H1 (cell line): ENCODE data around the gene DYNC1H1. TPM values are rescaled to one million over a fixed set of nuclear protein-coding genes. Genes with fewer than 3 reads are reported as not detected.

Experiments used
- CTCF ChIA-PET: fragments of 300-600 bp; sonication (Branson Sonifier 250); formaldehyde crosslinking; loops from one replicate; lab custom pipeline; 2021; ENCODE audit not compliant: partially characterized antibody; lab: Charles Lee
- POLR2A ChIA-PET: fragments of 300-600 bp; sonication (Branson Sonifier 250); formaldehyde crosslinking; loops from one replicate; lab custom pipeline; 2021; ENCODE audit warnings: inconsistent platforms; ENCODE audit not compliant: partially characterized antibody; lab: Charles Lee
- DNase-seq, 2 experiments: peaks; one replicate each; pipeline versions ENCODE4 v3.0.0 to v3.0.0-alpha.2; 2010 to 2022; ENCODE audit warnings: low spot score in 2 of 2, low read depth in 1 of 2, mixed read lengths in 1 of 2
- FAIRE-seq: peaks from 2 replicates; lab custom pipeline; 2011; peaks lifted over from hg19 to GRCh38; lab: Jason Lieb, UNC
- H2AFZ ChIP-seq: 2 replicates; pipeline ENCODE4 v1.8.1; 2012; ENCODE audit warnings: low read length, inconsistent platforms
- H2AK5ac ChIP-seq: 2 replicates; pipeline ENCODE4 v1.6.1; 2013; ENCODE audit warnings: low read depth, low read length
- H2BK120ac ChIP-seq: replicated peaks from 2 replicates; pipeline ENCODE3; 2013; ENCODE audit warnings: low read depth, low read length, inconsistent platforms
- H2BK12ac ChIP-seq: 2 replicates; pipeline ENCODE4 v1.6.1; 2013; ENCODE audit warnings: low read depth, low read length
- H2BK15ac ChIP-seq: 2 replicates; pipeline ENCODE4 v1.6.1; 2013; ENCODE audit warnings: low read length
- H2BK20ac ChIP-seq: 2 replicates; pipeline ENCODE4 v1.6.1; 2013; ENCODE audit warnings: low read length
- H2BK5ac ChIP-seq: 2 replicates; pipeline ENCODE4 v1.6.1; 2013; ENCODE audit warnings: low read depth, low read length
- H3K14ac ChIP-seq: 2 replicates; pipeline ENCODE4 v1.6.1; 2013; ENCODE audit warnings: inconsistent platforms; ENCODE audit not compliant: insufficient read length
- H3K18ac ChIP-seq: 2 replicates; pipeline ENCODE4 v1.6.1; 2013; ENCODE audit warnings: low read length; ENCODE audit errors: extremely low read depth
- H3K23ac ChIP-seq: 2 replicates; pipeline ENCODE4 v1.6.1; 2013; ENCODE audit warnings: inconsistent platforms; ENCODE audit not compliant: insufficient read length
- H3K23me2 ChIP-seq: 2 replicates; pipeline ENCODE4 v1.6.1; 2013; ENCODE audit warnings: low read depth, low read length
- H3K27ac ChIP-seq: 2 replicates; pipeline ENCODE4 v1.6.1; 2011; ENCODE audit warnings: low read depth, low read length, inconsistent platforms
- H3K27me3 ChIP-seq, 4 experiments: replicated peaks in 1 of 4; 1 replicate in 1 of 4; 2 replicates in 3 of 4; pipeline versions ENCODE4 v1.6.1 to v1.8.1; 2011 to 2013; ENCODE audit warnings: low read length in 3 of 4, mild to moderate bottlenecking in 3 of 4, inconsistent platforms in 2 of 4, mixed read lengths in 2 of 4, moderate library complexity in 1 of 4; ENCODE audit not compliant: control insufficient read depth in 3 of 4, insufficient read depth in 3 of 4; ENCODE audit errors: extremely low read depth in 1 of 4
- H3K36me3 ChIP-seq, 4 experiments: 2 replicates each; pipeline versions ENCODE4 v1.6.1 to v1.8.1; 2011 to 2013; ENCODE audit warnings: mild to moderate bottlenecking in 4 of 4, low read length in 3 of 4, moderate library complexity in 2 of 4, control low read depth in 1 of 4, inconsistent platforms in 1 of 4; ENCODE audit not compliant: insufficient read depth in 4 of 4, control insufficient read depth in 2 of 4
- H3K4ac ChIP-seq: replicated peaks from 2 replicates; pipeline ENCODE3; 2013; ENCODE audit warnings: low read length, low read depth, mixed read lengths, inconsistent platforms; ENCODE audit not compliant: insufficient read length
- H3K4me1 ChIP-seq, 4 experiments: replicated peaks in 1 of 4; 1 replicate in 1 of 4; 2 replicates in 3 of 4; pipeline versions ENCODE4 v1.6.1 to v1.8.1; 2011 to 2013; ENCODE audit warnings: low read length in 3 of 4, inconsistent platforms in 2 of 4, mixed read lengths in 1 of 4; ENCODE audit not compliant: insufficient read depth in 4 of 4, control insufficient read depth in 3 of 4
- H3K4me2 ChIP-seq, 2 experiments: 2 replicates each; pipeline versions ENCODE4 v1.6.1 to v1.8.1; 2011 to 2013; ENCODE audit warnings: low read depth in 2 of 2, low read length in 2 of 2, control low read depth in 1 of 2, inconsistent platforms in 1 of 2, mild to moderate bottlenecking in 1 of 2; ENCODE audit not compliant: insufficient read depth in 1 of 2
- H3K4me3 ChIP-seq, 4 experiments: fragments of 200-600, 300-600 bp in 1 of 4; sonication (generic), shearing (Covaris generic), sonication (Bioruptor Twin) in 1 of 4; 2 replicates each; pipeline versions ENCODE4 v1.5.1 to v1.8.1; 2011 to 2016; ENCODE audit warnings: low read length in 4 of 4, low read depth in 3 of 4, control low read depth in 2 of 4, inconsistent platforms in 2 of 4, mild to moderate bottlenecking in 2 of 4, mixed read lengths in 1 of 4, moderate library complexity in 1 of 4; ENCODE audit not compliant: insufficient read depth in 2 of 4; ENCODE audit errors: extremely low read depth in 1 of 4
- H3K56ac ChIP-seq: replicated peaks from 2 replicates; pipeline ENCODE3; 2013; ENCODE audit warnings: low read depth, mild to moderate bottlenecking, mixed read lengths, low read length, inconsistent platforms; ENCODE audit not compliant: insufficient read length
- H3K79me1 ChIP-seq: 2 replicates; pipeline ENCODE4 v1.6.1; 2013; ENCODE audit warnings: low read depth, low read length, control low read depth
- H3K79me2 ChIP-seq, 2 experiments: 2 replicates each; pipeline versions ENCODE4 v1.6.1 to v1.8.1; 2012 to 2013; ENCODE audit warnings: low read length in 2 of 2, mild to moderate bottlenecking in 2 of 2, inconsistent platforms in 1 of 2; ENCODE audit not compliant: insufficient read depth in 2 of 2, control insufficient read depth in 1 of 2
- H3K9ac ChIP-seq, 4 experiments: replicated peaks in 1 of 4; 1 replicate in 1 of 4; 2 replicates in 3 of 4; pipeline versions ENCODE4 v1.6.1 to v1.8.1; 2011 to 2013; ENCODE audit warnings: low read depth in 3 of 4, low read length in 3 of 4, control low read depth in 2 of 4, mild to moderate bottlenecking in 2 of 4, moderate library complexity in 2 of 4, inconsistent platforms in 1 of 4; ENCODE audit errors: extremely low read depth in 1 of 4
- H3K9me3 ChIP-seq, 2 experiments: 2 replicates each; pipeline versions ENCODE4 v1.6.1 to v1.8.1; 2012 to 2013; ENCODE audit warnings: mild to moderate bottlenecking in 2 of 2, moderate library complexity in 2 of 2, control low read depth in 1 of 2, inconsistent platforms in 1 of 2, low read depth in 1 of 2, low read length in 1 of 2, mixed read lengths in 1 of 2; ENCODE audit not compliant: insufficient read depth in 2 of 2
- H4K20me1 ChIP-seq, 2 experiments: replicated peaks in 1 of 2; 2 replicates each; pipeline versions ENCODE3 to v1.8.1; 2011 to 2013; ENCODE audit warnings: inconsistent platforms in 2 of 2, low read length in 2 of 2, mild to moderate bottlenecking in 1 of 2; ENCODE audit not compliant: insufficient read depth in 2 of 2, control insufficient read depth in 1 of 2
- H4K5ac ChIP-seq: 2 replicates; pipeline ENCODE4 v1.6.1; 2013; ENCODE audit warnings: low read length, low read depth, mixed read lengths, inconsistent platforms; ENCODE audit not compliant: insufficient read length
- H4K8ac ChIP-seq: 2 replicates; pipeline ENCODE4 v1.8.0; 2013; ENCODE audit warnings: mild to moderate bottlenecking, moderate library complexity, low read length, inconsistent platforms; ENCODE audit not compliant: insufficient read depth; ENCODE audit errors: extremely low read depth
- H4K91ac ChIP-seq: replicated peaks from 2 replicates; pipeline ENCODE3; 2013; ENCODE audit warnings: low read length, mixed read lengths, inconsistent platforms; ENCODE audit not compliant: insufficient read length
- BACH1 ChIP-seq: IDR thresholded peaks from 2 replicates; pipeline ENCODE4 v1.6.1; 2012; ENCODE audit warnings: low read length, improper control_type of control experiment
- CHD2 ChIP-seq: IDR thresholded peaks from 2 replicates; pipeline ENCODE4 v1.6.1; 2012; ENCODE audit warnings: low read length, improper control_type of control experiment
- CTBP2 ChIP-seq: IDR thresholded peaks from 2 replicates; pipeline ENCODE4 v1.7.0; 2011; ENCODE audit warnings: borderline replicate concordance, mild to moderate bottlenecking, moderate library complexity, mixed read lengths, low read length; ENCODE audit not compliant: insufficient read depth, insufficient read length
- FOSL1 ChIP-seq: IDR thresholded peaks from 2 replicates; pipeline ENCODE4 v1.6.1; 2011; ENCODE audit warnings: mild to moderate bottlenecking, low read depth, low read length, moderate library complexity; ENCODE audit not compliant: insufficient read depth
- JUN ChIP-seq: IDR thresholded peaks from 2 replicates; pipeline ENCODE4 v1.6.1; 2011; ENCODE audit warnings: low read depth, mild to moderate bottlenecking, improper control_type of control experiment, low read length
- KDM1A ChIP-seq: fragments of 200-600, 300-600 bp; sonication (generic); IDR thresholded peaks from 2 replicates; pipeline ENCODE4 v1.7.1; 2016; ENCODE audit warnings: mild to moderate bottlenecking, low read length, borderline replicate concordance
- PHF8 ChIP-seq: fragments of 200-600 bp; sonication (generic); conservative IDR thresholded peaks from 2 replicates; pipeline ENCODE4 v1.7.1; 2012; ENCODE audit warnings: low read depth, mild to moderate bottlenecking, inconsistent platforms, low read length, moderate library complexity
- RBBP5 ChIP-seq: IDR thresholded peaks from 2 replicates; pipeline ENCODE4 v1.7.1; 2012; ENCODE audit warnings: low read depth, mild to moderate bottlenecking, inconsistent platforms, low read length, moderate library complexity, borderline replicate concordance
- RXRA ChIP-seq: IDR thresholded peaks from 2 replicates; pipeline ENCODE4 v1.6.1; 2011; ENCODE audit warnings: low read depth, mild to moderate bottlenecking, low read length, moderate library complexity; ENCODE audit not compliant: insufficient read depth
- SAP30 ChIP-seq: fragments of 300-600 bp; sonication (generic); IDR thresholded peaks from 2 replicates; pipeline ENCODE4 v1.7.1; 2012; ENCODE audit warnings: low read length, moderate library complexity, mild to moderate bottlenecking, inconsistent platforms; ENCODE audit not compliant: insufficient read depth, insufficient replicate concordance
- SIN3A ChIP-seq, 2 experiments: IDR thresholded peaks in 1 of 2; conservative IDR thresholded peaks in 1 of 2; 2 replicates each; pipeline ENCODE4 v1.6.1; 2011 to 2012; ENCODE audit warnings: low read length in 2 of 2, improper control_type of control experiment in 1 of 2, low read depth in 1 of 2, mild to moderate bottlenecking in 1 of 2
- SP4 ChIP-seq: IDR thresholded peaks from 2 replicates; pipeline ENCODE4 v1.6.1; 2012; ENCODE audit warnings: low read length, inconsistent platforms
- WGBS, 2 experiments: shearing (Covaris generic) in 1 of 2; methylation state at CpG; one replicate each; pipeline versions ENCODE4 v1.1.6 to v1.1.7; 2013 to 2015; ENCODE audit warnings: low lambda C conversion rate in 2 of 2, mixed read lengths in 2 of 2, inconsistent platforms in 1 of 2, low coverage in 1 of 2, missing lambda C conversion rate in 1 of 2; ENCODE audit not compliant: insufficient replicate concordance in 2 of 2, insufficient coverage in 1 of 2, insufficient read length in 1 of 2; ENCODE audit errors: extremely low coverage in 1 of 2, missing lambda C conversion rate in 1 of 2; 5-methylcytosine and 5-hydroxymethylcytosine counted together
- polyA plus RNA-seq, 7 experiments: library from polyadenylated mRNA; depleted of rRNA in 3 of 7; stranded (reverse) in 5 of 7; unstranded in 2 of 7; fragments of >200 nt in 5 of 7; fragments of 200-250 nt in 2 of 7; gene quantifications; 1 replicate in 5 of 7; 2 replicates in 1 of 7; 4 replicates in 1 of 7; pipeline versions ENCODE4 v1.2.1 to v1.2.3, GENCODE V29; 2011 to 2013; ENCODE audit warnings: missing spikeins in 2 of 7, mixed read lengths in 2 of 7
- total RNA-seq: library from RNA; stranded (reverse); fragmentation: NEBNext Ultra II Directional; extraction: Animal tissue kit (Norgen Biotek cat#: 25700); gene quantifications from 2 replicates; pipeline ENCODE4 v1.2.1, GENCODE V29; 2021
- TF ChIP-seq, protein P1 (sequence below): IDR thresholded peaks from 2 replicates; pipeline ENCODE4 v1.6.1; 2011; ENCODE audit warnings: low read depth, mild to moderate bottlenecking, low read length; ENCODE audit not compliant: insufficient read depth

Gene DYNC1H1
- total and polyA plus RNA-seq, 2 of the 8 experiments (the other 6 are each of a cell fraction or from before 2014, with no cell fraction given) = 238 to 387 TPM

DNA sequence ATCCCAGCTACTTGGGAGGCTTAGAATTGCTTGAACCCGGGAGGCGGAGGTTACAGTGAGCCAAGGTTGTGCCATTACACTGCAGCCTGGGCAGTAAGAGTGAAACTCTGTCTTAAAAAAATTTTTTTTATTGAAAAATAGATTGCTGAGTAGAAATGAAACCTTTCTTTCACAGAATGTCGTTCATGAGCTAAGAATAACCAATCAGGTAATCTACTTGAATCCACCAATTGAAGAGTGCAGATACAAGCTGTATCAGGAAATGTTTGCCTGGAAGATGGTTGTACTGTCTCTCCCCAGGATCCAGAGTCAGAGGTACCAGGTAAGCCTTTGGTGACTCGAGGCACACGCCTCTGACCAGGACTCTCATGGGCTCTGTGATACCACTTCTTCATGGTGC lies 27.0 kb downstream of the DYNC1H1 start:
- Histone ChIP-seq H2BK20ac (no peak overlapping the region), H3K4me3 (no peak overlapping the region), H3K4ac (no peak overlapping the region), H4K8ac (no peak overlapping the region; the same call in 1 of the 2 replicates), H3K9me3 (no peaks in the 10 kb centered on the region), H2BK12ac (no peak overlapping the region), H3K4me1 (no peaks in the 10 kb centered on the region), H3K27ac (no peak overlapping the region), H3K23me2 (no peaks in the 10 kb centered on the region), H4K5ac (no peak overlapping the region), H4K91ac (no peak overlapping the region), H3K36me3 (peaks cover 44 to 86% (median 81%) of the 10 kb centered on the region in 4 experiments), H2AK5ac (no peak overlapping the region), H4K20me1 (peaks cover 11 to 14% of the 10 kb centered on the region in 2 experiments), H3K79me1 (no peaks in the 10 kb centered on the region; the same call in 1 of the 2 replicates), H3K9ac (no peak overlapping the region; a peak in 1 of 7 replicates), H3K56ac (no peak overlapping the region), H3K23ac (no peak overlapping the region), H2BK15ac (no peak overlapping the region), H3K14ac (no peak overlapping the region), H2BK120ac (no peak overlapping the region), H3K4me2 (no peak overlapping the region), H3K27me3 (no peaks in the 10 kb centered on the region), H3K79me2 (no peaks in the 10 kb centered on the region), H2BK5ac (no peak overlapping the region), H3K18ac (no peak overlapping the region), H2AFZ (no peak overlapping the region)
- ChIA-PET CTCF (interaction anchor here (1.1 to 1.3 kb wide), 3 partner anchors 30 to 105 kb away, joined by 3 to 5 read pairs (median 4); no protein-coding TSS in a partner anchor), POLR2A (no interaction called here)
- DNase-seq (no peak), FAIRE-seq (no peak)
- 98% methylated on average over 5 of the region's 5 CpGs; no CpG with 5 or more reads in 1 of the 2 experiments for WGBS, 2 experiments
- TF ChIP-seq CHD2 (no peak), SP4 (no peak), CTBP2 (no peak), BACH1 (no peak), FOSL1 (no peak), JUN (no peak), SIN3A (conservative IDR thresholded peaks at IDR 0.05 in 1 of 2, IDR thresholded peaks at IDR 0.05 in 1 of 2; ENCODE audit: low read depth in 1 of 2, low read length in 2 of 2) (no peak), KDM1A (no peak), PHF8 (no peak), SAP30 (no peak), RXRA (no peak), RBBP5 (no peak)
- TF ChIP-seq, protein P1, sequence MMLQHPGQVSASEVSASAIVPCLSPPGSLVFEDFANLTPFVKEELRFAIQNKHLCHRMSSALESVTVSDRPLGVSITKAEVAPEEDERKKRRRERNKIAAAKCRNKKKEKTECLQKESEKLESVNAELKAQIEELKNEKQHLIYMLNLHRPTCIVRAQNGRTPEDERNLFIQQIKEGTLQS = no peak
